ENCODE data around the gene IDH2. TPM values are rescaled to one million over a fixed set of nuclear protein-coding genes. Genes with fewer than 3 reads are reported as not detected.
A peak's percentile ranks its signal among the peaks of the same experiment; 100 is the strongest.

IDH2 gene
- total RNA-seq, 4 donors from 2014 or later, result 89.9 to 184 (median 119) TPM

- peak overlapping the region; percentile 42 to 72 (median 57) for H3K27ac ChIP-seq
- peak in 1 of 3 donors; percentile 40 for DNase-seq
- peaks cover 0 to 22% (median 9%) of the 10 kb centered on the region in 4 donors for H3K4me1 ChIP-seq
- no peaks in the 10 kb centered on the region for H3K27me3 ChIP-seq
- H3K9me3 ChIP-seq, result no peaks in the 10 kb centered on the region
- no peaks in the 10 kb centered on the region for H3K36me3 ChIP-seq
- no peak overlapping the region for H3K4me3 ChIP-seq
- TF ChIP-seq, protein P1, sequence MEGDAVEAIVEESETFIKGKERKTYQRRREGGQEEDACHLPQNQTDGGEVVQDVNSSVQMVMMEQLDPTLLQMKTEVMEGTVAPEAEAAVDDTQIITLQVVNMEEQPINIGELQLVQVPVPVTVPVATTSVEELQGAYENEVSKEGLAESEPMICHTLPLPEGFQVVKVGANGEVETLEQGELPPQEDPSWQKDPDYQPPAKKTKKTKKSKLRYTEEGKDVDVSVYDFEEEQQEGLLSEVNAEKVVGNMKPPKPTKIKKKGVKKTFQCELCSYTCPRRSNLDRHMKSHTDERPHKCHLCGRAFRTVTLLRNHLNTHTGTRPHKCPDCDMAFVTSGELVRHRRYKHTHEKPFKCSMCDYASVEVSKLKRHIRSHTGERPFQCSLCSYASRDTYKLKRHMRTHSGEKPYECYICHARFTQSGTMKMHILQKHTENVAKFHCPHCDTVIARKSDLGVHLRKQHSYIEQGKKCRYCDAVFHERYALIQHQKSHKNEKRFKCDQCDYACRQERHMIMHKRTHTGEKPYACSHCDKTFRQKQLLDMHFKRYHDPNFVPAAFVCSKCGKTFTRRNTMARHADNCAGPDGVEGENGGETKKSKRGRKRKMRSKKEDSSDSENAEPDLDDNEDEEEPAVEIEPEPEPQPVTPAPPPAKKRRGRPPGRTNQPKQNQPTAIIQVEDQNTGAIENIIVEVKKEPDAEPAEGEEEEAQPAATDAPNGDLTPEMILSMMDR (IDR thresholded peaks at IDR 0.05), result no peak
- no peak for TF ChIP-seq POLR2A (IDR thresholded peaks at IDR 0.05)
Observed at GRCh38 chr15:90046289-90046688, 56.0 kb downstream of the IDH2 start.

GRCh38 chr15:90044916-90045371 lies 57.3 kb downstream of the IDH2 start:
- H3K27ac ChIP-seq, result no peak overlapping the region
- no peaks in the 10 kb centered on the region for H3K36me3 ChIP-seq
- no peak overlapping the region for H3K4me3 ChIP-seq
- no peak for DNase-seq
- H3K9me3 ChIP-seq, result no peaks in the 10 kb centered on the region
- H3K27me3 ChIP-seq, result no peaks in the 10 kb centered on the region
- peaks cover 0 to 33% (median 9%) of the 10 kb centered on the region in 4 donors for H3K4me1 ChIP-seq
- TF ChIP-seq POLR2A (IDR thresholded peaks at IDR 0.05), result no peak
- TF ChIP-seq, protein P1 (IDR thresholded peaks at IDR 0.05), result no peak

- peak in 1 of 3 donors; percentile 30 for DNase-seq
- H3K36me3 ChIP-seq, result no peaks in the 10 kb centered on the region
- no peak overlapping the region for H3K4me3 ChIP-seq
- no peaks in the 10 kb centered on the region for H3K27me3 ChIP-seq
- no peak for TF ChIP-seq POLR2A (IDR thresholded peaks at IDR 0.05)
- TF ChIP-seq, protein P1 (IDR thresholded peaks at IDR 0.05), result no peak
- H3K9me3 ChIP-seq, result no peaks in the 10 kb centered on the region
- H3K4me1 ChIP-seq, result peaks cover 0 to 38% (median 9%) of the 10 kb centered on the region in 4 donors
- H3K27ac ChIP-seq, result no peak overlapping the region
Observed at GRCh38 chr15:90044191-90044590, 58.1 kb downstream of the IDH2 start.

GRCh38 chr15:90043530-90044010 lies 58.7 kb downstream of the IDH2 start:
- H3K4me1 ChIP-seq, result peaks cover 0 to 44% (median 9%) of the 10 kb centered on the region in 4 donors
- no peaks in the 10 kb centered on the region for H3K9me3 ChIP-seq
- no peak for DNase-seq
- no peak overlapping the region for H3K4me3 ChIP-seq
- no peaks in the 10 kb centered on the region for H3K36me3 ChIP-seq
- TF ChIP-seq, protein P1 (IDR thresholded peaks at IDR 0.05), result no peak
- no peak for TF ChIP-seq POLR2A (IDR thresholded peaks at IDR 0.05)
- no peaks in the 10 kb centered on the region for H3K27me3 ChIP-seq
- no peak overlapping the region for H3K27ac ChIP-seq

GRCh38 chr15:90042766-90043529 lies 59.3 kb downstream of the IDH2 start:
- no peak overlapping the region for H3K27ac ChIP-seq
- peaks cover 0 to 44% (median 9%) of the 10 kb centered on the region in 4 donors for H3K4me1 ChIP-seq
- no peaks in the 10 kb centered on the region for H3K36me3 ChIP-seq
- H3K4me3 ChIP-seq, result no peak overlapping the region
- no peaks in the 10 kb centered on the region for H3K9me3 ChIP-seq
- TF ChIP-seq, protein P1 (IDR thresholded peaks at IDR 0.05), result no peak
- TF ChIP-seq POLR2A (IDR thresholded peaks at IDR 0.05), result no peak
- DNase-seq, result peak in 1 of 3 donors; percentile 42
- no peaks in the 10 kb centered on the region for H3K27me3 ChIP-seq
